Peyer's patch (tissue), 4 donors: Measurements from ENCODE around the gene FURIN.

ENCODE experiments used
- CTCF ChIP-seq, 6 experiments: fragments of 450-650 bp in 4 of 6; fragments of 200-600 bp in 2 of 6; sonication (generic) in 1 of 6; IDR thresholded peaks; one replicate each; pipeline ENCODE4 v1.5.1; 2017 to 2019; ENCODE audit warnings: antibody characterized with exemption in 6 of 6, mild to moderate bottlenecking in 3 of 6, moderate library complexity in 1 of 6
- POLR2A ChIP-seq, 2 donors: fragments of 450-650 bp; IDR thresholded peaks; one replicate each; pipeline ENCODE4 v1.5.1; 2017; ENCODE audit warnings: antibody characterized with exemption in 2 of 2, mild to moderate bottlenecking in 2 of 2, moderate library complexity in 2 of 2

GRCh38 chr15:90906181-90906849 is 37.9 kb downstream of the FURIN start:
- TF ChIP-seq POLR2A (IDR thresholded peaks at IDR 0.05) (no peak), CTCF (IDR thresholded peaks at IDR 0.05) (no peak)
